ENCODE results near the gene USP3. TPM values are rescaled to one million over a fixed set of nuclear protein-coding genes. Genes with fewer than 3 reads are reported as not detected.

USP3 gene
- total RNA-seq, 4 donors from 2014 or later, result 12.1 to 29.4 (median 15.5) TPM

DNA sequence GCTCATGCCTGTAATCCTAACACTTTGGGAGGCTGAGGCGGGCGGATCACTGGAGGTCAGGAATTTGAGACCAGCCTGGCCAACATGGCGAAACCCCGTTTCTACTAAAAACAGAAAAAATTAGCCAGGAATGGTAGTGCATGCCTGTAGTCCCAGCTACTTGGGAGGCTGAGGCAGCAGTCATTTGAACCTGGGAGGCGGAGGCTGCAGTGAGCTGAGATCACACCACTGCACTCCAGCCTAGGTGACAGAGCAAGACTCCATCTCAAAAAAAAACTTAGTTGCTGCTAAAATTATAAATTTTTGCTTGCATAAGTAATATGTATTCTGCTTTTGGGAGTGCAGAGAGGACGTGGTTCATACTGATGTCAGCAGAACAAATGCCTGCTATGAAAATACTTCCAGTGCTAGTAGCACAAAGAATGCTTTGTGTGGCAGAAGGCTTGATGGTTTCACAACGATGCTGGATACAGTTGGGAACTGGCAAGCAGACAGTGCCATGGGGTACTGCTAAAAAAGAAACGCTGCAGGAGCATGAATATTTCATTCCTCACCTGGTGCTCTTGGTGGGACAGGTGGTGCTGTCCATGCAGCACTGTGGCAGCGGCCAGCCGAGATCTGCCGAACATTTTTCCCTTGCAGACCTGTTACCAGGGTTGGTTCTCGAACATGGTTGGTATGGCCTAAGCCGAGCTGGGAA lies 123.9 kb downstream of the USP3 start:
- in situ Hi-C loops (cut with MboI; ENCODE audit: low sequenced_read_pairs in 4 of 4) (no loop called here), intact Hi-C loops (cut with DNase I; ENCODE audit: low total_unique reads) (no loop called here)
- Histone ChIP-seq H3K9me3 (no peaks in the 10 kb centered on the region), H3K27ac (peak overlapping the region in 3 of 4 donors; percentile 5 to 57 (median 16)), H3K4me1 (no peaks in the 10 kb centered on the region), H3K27me3 (no peaks in the 10 kb centered on the region), H3K36me3 (peaks cover 8 to 99% of the 10 kb centered on the region in 2 donors), H3K4me3 (no peak overlapping the region)
- peak; percentile 74 to 93 for ATAC-seq
- peak in 1 of 2 donors; percentile 64 for DNase-seq
- no peak for TF ChIP-seq POLR2A (IDR thresholded peaks at IDR 0.05)
- TF ChIP-seq, protein P1, sequence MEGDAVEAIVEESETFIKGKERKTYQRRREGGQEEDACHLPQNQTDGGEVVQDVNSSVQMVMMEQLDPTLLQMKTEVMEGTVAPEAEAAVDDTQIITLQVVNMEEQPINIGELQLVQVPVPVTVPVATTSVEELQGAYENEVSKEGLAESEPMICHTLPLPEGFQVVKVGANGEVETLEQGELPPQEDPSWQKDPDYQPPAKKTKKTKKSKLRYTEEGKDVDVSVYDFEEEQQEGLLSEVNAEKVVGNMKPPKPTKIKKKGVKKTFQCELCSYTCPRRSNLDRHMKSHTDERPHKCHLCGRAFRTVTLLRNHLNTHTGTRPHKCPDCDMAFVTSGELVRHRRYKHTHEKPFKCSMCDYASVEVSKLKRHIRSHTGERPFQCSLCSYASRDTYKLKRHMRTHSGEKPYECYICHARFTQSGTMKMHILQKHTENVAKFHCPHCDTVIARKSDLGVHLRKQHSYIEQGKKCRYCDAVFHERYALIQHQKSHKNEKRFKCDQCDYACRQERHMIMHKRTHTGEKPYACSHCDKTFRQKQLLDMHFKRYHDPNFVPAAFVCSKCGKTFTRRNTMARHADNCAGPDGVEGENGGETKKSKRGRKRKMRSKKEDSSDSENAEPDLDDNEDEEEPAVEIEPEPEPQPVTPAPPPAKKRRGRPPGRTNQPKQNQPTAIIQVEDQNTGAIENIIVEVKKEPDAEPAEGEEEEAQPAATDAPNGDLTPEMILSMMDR (IDR thresholded peaks at IDR 0.05 in 4 of 5, conservative IDR thresholded peaks at IDR 0.05 in 1 of 5), result no peak

- Histone ChIP-seq H3K27me3 (no peaks in the 10 kb centered on the region), H3K36me3 (peaks cover 6 to 99% of the 10 kb centered on the region in 2 donors), H3K4me1 (no peaks in the 10 kb centered on the region), H3K9me3 (no peaks in the 10 kb centered on the region), H3K4me3 (no peak overlapping the region), H3K27ac (peak overlapping the region in 1 of 4 donors; percentile 38)
- TF ChIP-seq, protein P1 (IDR thresholded peaks at IDR 0.05 in 4 of 5, conservative IDR thresholded peaks at IDR 0.05 in 1 of 5), result no peak
- TF ChIP-seq POLR2A (IDR thresholded peaks at IDR 0.05), result no peak
- ATAC-seq, result no peak
- in situ Hi-C loops (cut with MboI; ENCODE audit: low sequenced_read_pairs in 4 of 4) (no loop called here), intact Hi-C loops (cut with DNase I; ENCODE audit: low total_unique reads) (no loop called here)
- no peak for DNase-seq
Measured at GRCh38 chr15:63630036-63630751, 125.8 kb downstream of the USP3 start.

- peaks cover 3 to 99% of the 10 kb centered on the region in 2 donors for H3K36me3 ChIP-seq
- no peak overlapping the region for H3K27ac ChIP-seq
- H3K27me3 ChIP-seq, result no peaks in the 10 kb centered on the region
- no peak overlapping the region for H3K4me3 ChIP-seq
- ATAC-seq, result no peak
- no peak for DNase-seq
- no peaks in the 10 kb centered on the region for H3K4me1 ChIP-seq
- no peaks in the 10 kb centered on the region for H3K9me3 ChIP-seq
- intact Hi-C loops (cut with DNase I; ENCODE audit: low total_unique reads) (no loop called here), in situ Hi-C loops (cut with MboI; ENCODE audit: low sequenced_read_pairs in 4 of 4) (no loop called here)
- TF ChIP-seq POLR2A (IDR thresholded peaks at IDR 0.05), result no peak
- TF ChIP-seq, protein P1 (IDR thresholded peaks at IDR 0.05 in 4 of 5, conservative IDR thresholded peaks at IDR 0.05 in 1 of 5), result no peak
Measured at GRCh38 chr15:63633312-63633711, 128.9 kb downstream of the USP3 start.

DNA sequence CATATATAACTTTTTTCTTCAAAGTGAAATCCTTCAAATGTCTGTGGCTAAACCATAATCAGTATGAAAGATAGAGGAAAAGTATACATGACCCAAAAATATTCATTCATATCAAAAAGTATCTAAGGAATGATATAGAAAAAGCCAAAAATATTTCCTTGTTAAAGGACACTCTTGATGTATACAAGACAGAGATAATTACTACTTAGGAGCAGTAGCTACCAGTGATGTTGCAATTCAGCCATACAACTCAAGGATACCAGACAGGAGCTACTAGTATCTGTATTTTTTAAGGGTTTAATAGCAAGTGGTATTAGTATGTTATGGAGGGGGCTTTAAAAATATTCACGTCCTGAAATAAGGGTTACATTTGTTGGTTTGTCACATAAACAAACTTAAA lies 129.8 kb downstream of the USP3 start:
- TF ChIP-seq, protein P1 (IDR thresholded peaks at IDR 0.05 in 4 of 5, conservative IDR thresholded peaks at IDR 0.05 in 1 of 5), result no peak
- no peak for TF ChIP-seq POLR2A (IDR thresholded peaks at IDR 0.05)
- Histone ChIP-seq H3K27me3 (no peaks in the 10 kb centered on the region), H3K36me3 (peaks cover 3 to 99% of the 10 kb centered on the region in 2 donors), H3K4me3 (no peak overlapping the region), H3K27ac (no peak overlapping the region), H3K9me3 (no peaks in the 10 kb centered on the region), H3K4me1 (no peaks in the 10 kb centered on the region)
- DNase-seq (no peak), ATAC-seq (no peak)
- intact Hi-C loops (cut with DNase I; ENCODE audit: low total_unique reads), result no loop called here
- in situ Hi-C loops (cut with MboI; ENCODE audit: low sequenced_read_pairs in 4 of 4), result no loop called here

All from gastrocnemius medialis (tissue), 4 donors.